Forelimb muscle (tissue), 1 donor: ENCODE measurements around the gene RALGAPA2. TPM values are rescaled to one million over a fixed set of nuclear protein-coding genes. Genes with fewer than 3 reads are reported as not detected.

Experiments
- DNase-seq: peaks from one replicate; pipeline ENCODE4 v3.0.0-alpha.2; 2013; ENCODE audit warnings: low read depth
- polyA plus RNA-seq: library from polyadenylated mRNA; unstranded; fragments of 120-200 nt; gene quantifications from one replicate; pipeline ENCODE4 v1.2.1, GENCODE V29; 2013; ENCODE audit not compliant: insufficient read length

RALGAPA2 gene
- polyA plus RNA-seq, 1 donor: 8.0 TPM

DNA sequence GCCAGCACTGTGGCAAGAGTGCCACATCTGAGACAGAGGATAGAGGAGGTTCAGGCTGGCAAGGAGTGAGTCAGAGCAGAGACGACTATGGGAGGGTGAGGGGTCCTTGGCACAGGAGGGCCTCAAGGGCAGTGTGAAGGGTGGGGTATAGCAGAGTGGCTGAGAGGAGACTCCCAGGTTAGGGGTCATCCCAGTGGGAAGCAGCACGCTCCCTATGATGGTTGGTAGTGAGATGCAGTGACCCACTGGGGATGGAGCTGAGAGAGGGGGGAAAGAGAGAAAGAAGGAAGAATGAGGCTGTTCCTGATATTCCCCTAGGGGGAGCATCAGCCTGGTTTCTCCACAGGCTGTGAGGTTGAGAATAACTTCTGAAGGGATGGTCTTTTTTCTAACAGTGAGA, 247.2 kb downstream of the RALGAPA2 start:
- no peak for DNase-seq

DNA sequence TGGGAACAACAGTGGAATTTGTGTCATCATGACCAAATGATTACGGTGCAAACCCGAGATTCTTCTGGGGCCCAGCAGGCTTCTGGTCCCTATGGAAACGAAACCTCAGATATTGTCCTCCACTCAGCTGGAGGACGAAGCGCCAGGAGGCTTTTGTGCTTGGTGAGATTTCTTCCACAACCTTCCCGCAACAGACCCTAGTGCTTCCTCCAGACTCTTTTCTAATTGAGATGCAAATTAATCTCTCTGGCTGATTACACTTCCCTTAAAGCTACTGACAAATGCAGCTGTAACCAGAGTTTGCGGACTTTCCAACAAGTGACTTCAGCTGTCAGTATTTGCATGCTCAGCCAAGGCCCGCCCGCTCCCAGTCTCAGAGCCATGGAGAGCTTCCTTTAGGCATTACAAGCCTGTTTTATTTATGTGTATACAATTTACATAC, 248.5 kb downstream of the RALGAPA2 start:
- DNase-seq: no peak

- no peak for DNase-seq
Observed at GRCh38 chr20:20462185-20462584, 250.3 kb downstream of the RALGAPA2 start.

GRCh38 chr20:20461551-20461950, 250.9 kb downstream of the RALGAPA2 start:
- no peak for DNase-seq

DNA sequence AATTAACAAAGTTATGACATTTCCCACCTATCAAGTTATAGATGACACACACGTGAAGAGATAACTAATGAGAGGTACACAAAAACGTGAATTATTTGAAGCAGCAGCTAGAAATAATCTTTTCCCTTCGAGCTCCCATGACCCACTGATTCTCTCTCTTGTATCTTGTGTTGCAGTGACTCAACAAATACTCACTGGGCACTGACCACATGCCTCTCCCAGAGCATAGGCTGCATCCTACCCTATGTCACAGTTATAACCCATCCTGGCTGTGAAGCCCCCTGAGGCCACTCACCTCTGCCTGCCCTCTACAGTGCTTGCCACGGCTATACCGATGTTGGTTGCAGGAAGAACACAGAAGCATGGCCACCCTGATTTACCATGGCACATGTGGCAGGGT, 252.7 kb downstream of the RALGAPA2 start:
- no peak for DNase-seq

- DNase-seq: no peak
Observed at GRCh38 chr20:20457392-20458126, 254.9 kb downstream of the RALGAPA2 start.

GRCh38 chr20:20456741-20457140, 255.7 kb downstream of the RALGAPA2 start:
- no peak for DNase-seq

GRCh38 chr20:20455926-20456325, 256.5 kb downstream of the RALGAPA2 start:
- DNase-seq: no peak

GRCh38 chr20:20454850-20455627, 257.4 kb downstream of the RALGAPA2 start:
- no peak for DNase-seq

DNA sequence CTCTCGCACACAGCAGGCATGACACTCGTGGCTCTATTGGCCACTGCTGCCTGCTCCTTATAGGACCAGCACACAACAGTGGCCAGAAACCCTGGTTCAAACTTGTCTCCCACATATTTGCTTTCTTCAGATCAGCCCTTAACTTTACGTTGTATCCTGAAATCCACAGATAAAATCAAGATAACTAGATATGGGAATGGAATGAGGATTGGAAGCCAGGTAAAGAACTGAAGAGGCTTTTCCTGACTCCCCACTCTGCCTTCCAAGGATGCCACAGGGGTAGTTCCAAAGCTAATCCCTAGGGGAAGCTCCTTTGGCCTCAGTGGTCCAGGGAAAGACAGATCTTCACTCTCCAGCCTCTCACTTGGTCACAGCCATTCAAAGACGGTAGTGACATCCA, 258.1 kb downstream of the RALGAPA2 start:
- no peak for DNase-seq

DNA sequence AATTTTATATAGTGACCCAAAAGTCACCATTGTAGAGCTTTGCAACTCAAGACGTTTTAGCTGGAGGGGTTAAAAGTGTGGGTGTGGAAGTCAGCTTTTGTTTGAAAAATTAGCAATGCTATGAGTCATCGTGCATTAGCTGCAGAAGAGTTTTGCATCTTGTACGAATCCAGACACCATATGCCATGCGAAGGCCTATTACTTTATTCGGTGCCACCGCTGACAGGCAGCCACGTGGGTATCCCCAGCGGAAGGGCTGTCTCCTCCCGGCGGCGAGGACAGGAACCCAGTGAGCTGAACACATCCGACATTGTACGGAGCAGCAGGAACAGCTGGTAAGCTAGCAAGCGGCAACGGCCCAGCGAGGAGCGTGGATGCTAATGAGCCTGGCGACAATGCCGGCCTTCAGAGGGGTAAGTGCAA, 260.2 kb downstream of the RALGAPA2 start:
- no peak for DNase-seq

DNA sequence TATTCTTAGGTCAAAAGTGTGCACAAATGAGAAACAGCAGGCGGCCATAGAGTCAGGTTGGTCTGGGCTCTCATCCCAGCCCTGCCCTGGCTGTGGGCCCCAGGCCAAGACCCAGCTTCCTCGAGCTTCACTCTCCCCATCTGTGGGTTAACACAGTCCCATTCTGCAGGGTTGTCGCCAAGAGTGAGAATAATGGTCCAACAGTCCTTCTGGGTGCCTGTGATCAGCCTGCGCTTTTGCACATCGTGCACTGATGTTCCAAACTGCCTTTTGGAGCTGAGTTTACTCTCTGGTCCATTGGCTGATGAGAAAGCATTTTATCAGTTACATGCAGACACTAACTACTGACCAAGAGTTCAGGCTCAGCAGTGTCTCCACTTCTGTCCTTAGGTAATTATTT, 261.9 kb downstream of the RALGAPA2 start:
- DNase-seq: no peak

GRCh38 chr20:20448881-20449280, 263.6 kb downstream of the RALGAPA2 start:
- no peak for DNase-seq

DNA sequence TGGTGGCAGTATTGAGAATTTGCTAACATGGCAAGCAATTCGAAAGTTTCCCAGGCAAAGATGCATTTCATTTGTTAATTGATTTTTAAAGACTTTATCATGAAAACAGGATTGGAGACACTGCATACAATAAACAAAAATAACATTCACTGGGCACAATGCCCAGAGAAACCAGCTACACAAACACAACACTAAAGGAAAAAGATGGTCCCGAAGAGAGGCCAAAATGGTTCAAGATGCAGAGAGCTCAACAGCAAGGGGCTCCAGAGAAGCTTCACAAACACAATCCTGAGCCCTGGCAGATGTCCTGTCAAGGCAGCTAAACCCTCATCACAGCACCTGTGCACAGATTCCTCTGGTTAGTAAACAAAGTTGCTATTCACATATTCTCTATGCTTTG, 265.2 kb downstream of the RALGAPA2 start:
- no peak for DNase-seq

DNA sequence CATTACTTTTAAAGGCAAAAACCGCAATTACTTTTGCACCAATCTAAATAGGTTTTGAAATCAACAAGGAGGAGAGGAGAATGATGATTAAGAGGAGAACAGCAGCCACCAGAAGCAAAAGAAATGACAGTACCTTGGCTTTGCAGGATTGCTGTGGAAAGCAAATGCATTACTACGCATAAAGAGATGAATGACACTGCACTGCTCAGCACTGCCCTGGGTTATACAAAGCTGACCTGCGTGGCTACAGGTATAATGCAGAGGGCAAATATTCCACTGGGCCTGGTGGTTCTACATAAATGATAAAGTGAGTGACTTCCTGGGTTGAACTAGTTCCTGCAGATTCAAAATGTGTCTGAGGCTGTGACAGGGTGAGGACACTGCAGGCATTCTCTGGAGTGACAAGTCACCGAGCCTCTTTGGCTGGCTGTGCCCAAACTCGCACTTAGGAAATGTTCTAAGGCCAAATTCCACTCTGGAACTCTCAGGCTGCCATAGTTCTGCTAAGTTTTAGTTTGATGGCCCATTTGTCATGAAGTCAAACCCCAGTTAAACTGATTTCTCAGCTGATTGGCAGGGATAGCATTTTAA, 265.9 kb downstream of the RALGAPA2 start:
- no peak for DNase-seq

DNA sequence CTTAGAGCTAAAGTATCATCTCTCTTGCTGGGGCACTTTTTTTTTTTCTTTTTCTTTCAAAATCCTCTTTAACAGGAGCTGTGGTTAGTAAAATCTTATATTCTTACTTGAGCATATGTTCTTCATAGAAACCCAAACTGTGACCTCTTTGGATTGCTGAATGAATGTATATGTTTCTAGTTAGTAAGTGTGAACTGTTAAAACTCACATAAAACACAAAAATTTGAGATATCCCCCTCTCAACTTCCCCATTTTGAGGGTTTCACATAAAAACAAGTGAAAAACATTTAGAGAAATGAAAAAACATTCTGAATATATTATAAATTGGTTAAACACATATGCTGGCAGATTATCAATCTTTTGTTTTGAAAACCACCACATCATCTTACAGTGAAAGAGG, 266.4 kb downstream of the RALGAPA2 start:
- DNase-seq: no peak

DNA sequence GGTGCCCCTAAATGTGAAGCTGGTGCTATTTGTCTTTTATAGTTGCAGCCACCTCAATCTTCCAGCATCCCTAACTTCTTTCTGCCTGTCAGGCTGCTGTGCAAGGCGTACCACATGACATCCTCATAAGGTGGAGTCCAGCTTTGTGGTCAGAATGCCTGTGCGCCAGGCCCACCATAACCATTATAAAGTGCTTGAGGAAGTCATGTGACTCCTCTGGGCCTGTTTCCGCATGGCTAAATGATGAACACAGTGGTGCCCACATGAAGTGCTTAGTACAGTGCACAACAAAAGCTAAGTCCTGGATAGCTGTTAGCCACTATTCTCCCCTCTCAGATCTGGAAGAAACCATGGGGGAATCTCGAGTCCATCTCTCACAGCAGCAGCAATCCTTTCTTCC, 268.9 kb downstream of the RALGAPA2 start:
- DNase-seq: no peak

GRCh38 chr20:20442466-20442865, 270.0 kb downstream of the RALGAPA2 start:
- DNase-seq: no peak

- no peak for DNase-seq
Observed at GRCh38 chr20:20440886-20441658, 271.4 kb downstream of the RALGAPA2 start.

DNA sequence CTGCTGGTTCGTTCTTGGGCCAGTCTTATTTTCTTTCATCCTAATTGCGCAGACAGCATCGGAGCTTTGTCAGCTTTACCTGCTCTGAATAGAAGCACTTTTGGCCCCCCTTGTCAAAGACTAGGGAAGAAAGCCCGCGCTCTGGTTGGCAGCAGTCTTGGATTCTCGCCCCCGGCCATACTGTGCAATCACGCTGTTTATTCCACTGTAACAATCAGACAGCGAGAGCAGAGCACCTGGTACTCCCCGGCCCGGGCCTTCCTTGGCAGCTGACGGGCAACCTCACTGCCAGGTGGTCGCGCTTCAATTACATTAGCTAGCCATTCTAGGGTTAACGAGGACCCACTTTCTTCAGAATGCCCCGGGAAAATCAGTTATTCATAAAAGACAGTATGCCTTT, 272.0 kb downstream of the RALGAPA2 start:
- DNase-seq: no peak

- DNase-seq: no peak
Observed at GRCh38 chr20:20439602-20440190, 272.7 kb downstream of the RALGAPA2 start.

DNA sequence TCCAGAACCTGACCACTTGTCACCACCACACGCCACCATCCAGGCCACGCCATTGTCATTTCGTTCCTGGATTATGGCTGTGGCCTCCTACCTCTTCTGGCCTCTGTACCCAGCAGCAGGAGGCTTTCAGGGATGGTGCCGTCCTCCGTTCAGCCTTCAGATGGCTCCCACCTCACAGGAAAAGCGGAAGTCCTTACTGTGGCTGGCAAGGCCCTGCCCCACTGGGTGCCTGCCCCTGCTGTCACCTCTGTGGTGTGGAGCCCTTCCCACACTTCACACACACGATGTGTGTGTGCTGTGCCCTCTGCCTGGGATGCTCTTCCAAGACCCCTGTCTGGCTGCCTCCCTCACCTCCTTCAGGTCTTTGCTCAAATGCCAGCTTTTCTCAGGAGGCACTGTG, 275.1 kb downstream of the RALGAPA2 start:
- no peak for DNase-seq
